Measurements from ENCODE around the gene IGF2BP2. TPM values are rescaled to one million over a fixed set of nuclear protein-coding genes. Genes with fewer than 3 reads are reported as not detected.

The IGF2BP2 gene
- total and polyA plus RNA-seq, 8 donors = 3.2 to 17.0 (median 6.6) TPM

- Histone ChIP-seq H3K27ac (no peak overlapping the region), H3K27me3 (no peaks in the 10 kb centered on the region), H3K9me3 (no peaks in the 10 kb centered on the region), H3K4me1 (no peaks in the 10 kb centered on the region), H3K4me3 (no peak overlapping the region), H3K36me3 (no peaks in the 10 kb centered on the region)
- no peak for DNase-seq
- intact Hi-C loops (cut with DNase I) = no loop called here
- TF ChIP-seq CTCF (IDR thresholded peaks at IDR 0.05) = no peak
- WGBS, 2 donors = 82 to 89% methylated on average over 3 of the region's 3 CpGs
- ATAC-seq = no peak
- FAIRE-seq = no peak
These were observed 69.9 kb downstream of the IGF2BP2 start for GRCh38 chr3:185754920-185755319.

GRCh38 chr3:185753354-185753753, 71.5 kb downstream of the IGF2BP2 start:
- ATAC-seq (no peak), FAIRE-seq (no peak), DNase-seq (no peak)
- no peak for TF ChIP-seq CTCF (IDR thresholded peaks at IDR 0.05)
- H3K4me3 ChIP-seq = no peak overlapping the region
- H3K27ac ChIP-seq = no peak overlapping the region
- H3K27me3 ChIP-seq = no peaks in the 10 kb centered on the region
- intact Hi-C loops (cut with DNase I) = no loop called here
- H3K36me3 ChIP-seq = no peaks in the 10 kb centered on the region
- 75 to 86% methylated on average over 5 of the region's 5 CpGs for WGBS, 2 donors
- H3K4me1 ChIP-seq = no peaks in the 10 kb centered on the region
- H3K9me3 ChIP-seq = no peaks in the 10 kb centered on the region

- TF ChIP-seq CTCF (IDR thresholded peaks at IDR 0.05) = no peak
- FAIRE-seq = no peak
- WGBS, 2 donors = 69 to 72% methylated on average over 5 of the region's 5 CpGs
- no peaks in the 10 kb centered on the region for H3K4me1 ChIP-seq
- no peaks in the 10 kb centered on the region for H3K36me3 ChIP-seq
- H3K9me3 ChIP-seq = no peaks in the 10 kb centered on the region
- no peak for DNase-seq
- H3K27ac ChIP-seq = no peak overlapping the region
- no peak for ATAC-seq
- no peaks in the 10 kb centered on the region for H3K27me3 ChIP-seq
- intact Hi-C loops (cut with DNase I) = no loop called here
- H3K4me3 ChIP-seq = no peak overlapping the region
These were observed 74.1 kb downstream of the IGF2BP2 start for GRCh38 chr3:185750702-185751101.

GRCh38 chr3:185750015-185750414, 74.8 kb downstream of the IGF2BP2 start:
- H3K27ac ChIP-seq = no peak overlapping the region
- 87 to 93% methylated on average over 1 of the region's 1 CpG for WGBS, 2 donors
- no peak for FAIRE-seq

GRCh38 chr3:185746470-185746869, 78.4 kb downstream of the IGF2BP2 start:
- no peaks in the 10 kb centered on the region for H3K36me3 ChIP-seq
- intact Hi-C loops (cut with DNase I) = no loop called here
- WGBS, 2 donors = 67 to 69% methylated on average over 5 of the region's 5 CpGs
- H3K27ac ChIP-seq = no peak overlapping the region
- no peak for TF ChIP-seq CTCF (IDR thresholded peaks at IDR 0.05)
- DNase-seq = no peak
- H3K9me3 ChIP-seq = no peaks in the 10 kb centered on the region
- no peaks in the 10 kb centered on the region for H3K27me3 ChIP-seq
- ATAC-seq = no peak
- no peaks in the 10 kb centered on the region for H3K4me1 ChIP-seq
- no peak for FAIRE-seq
- no peak overlapping the region for H3K4me3 ChIP-seq

More at GRCh38 chr3:185750015-185750414, 74.8 kb downstream of the IGF2BP2 start:
- ATAC-seq (no peak), DNase-seq (no peak)
- no peaks in the 10 kb centered on the region for H3K27me3 ChIP-seq
- no peaks in the 10 kb centered on the region for H3K4me1 ChIP-seq
- TF ChIP-seq CTCF (IDR thresholded peaks at IDR 0.05) = no peak
- H3K4me3 ChIP-seq = no peak overlapping the region
- no peaks in the 10 kb centered on the region for H3K9me3 ChIP-seq
- no peaks in the 10 kb centered on the region for H3K36me3 ChIP-seq
- intact Hi-C loops (cut with DNase I) = no loop called here
